ENCODE data around the gene GPC3.

Gene GPC3

GRCh38 chrX:133980406-133980805, 5.0 kb downstream of the GPC3 start:
- H3K4me3 ChIP-seq (ENCODE audit: low read depth, low read length): no peak overlapping the region
- no peak for DNase-seq (ENCODE audit: low read depth)
- no peak for TF ChIP-seq CTCF (IDR thresholded peaks at IDR 0.05; ENCODE audit: low read depth, low read length, missing control alignments)

GRCh38 chrX:133979641-133980230, 5.7 kb downstream of the GPC3 start:
- no peak overlapping the region for H3K4me3 ChIP-seq (ENCODE audit: low read depth, low read length)
- no peak for TF ChIP-seq CTCF (IDR thresholded peaks at IDR 0.05; ENCODE audit: low read depth, low read length, missing control alignments)
- DNase-seq (ENCODE audit: low read depth): no peak

- H3K4me3 ChIP-seq (ENCODE audit: low read depth, low read length): no peak overlapping the region
- DNase-seq (ENCODE audit: low read depth): no peak
- TF ChIP-seq CTCF (IDR thresholded peaks at IDR 0.05; ENCODE audit: low read depth, low read length, missing control alignments): no peak
These were observed 11.7 kb downstream of the GPC3 start for GRCh38 chrX:133973704-133974103.

- DNase-seq (ENCODE audit: low read depth): no peak
- TF ChIP-seq CTCF (IDR thresholded peaks at IDR 0.05; ENCODE audit: low read depth, low read length, missing control alignments): no peak
- H3K4me3 ChIP-seq (ENCODE audit: low read depth, low read length): no peak overlapping the region
These were observed 12.5 kb downstream of the GPC3 start for GRCh38 chrX:133972916-133973315.

GRCh38 chrX:133971586-133971985, 13.8 kb downstream of the GPC3 start:
- H3K4me3 ChIP-seq (ENCODE audit: low read depth, low read length): no peak overlapping the region
- DNase-seq (ENCODE audit: low read depth): no peak
- TF ChIP-seq CTCF (IDR thresholded peaks at IDR 0.05; ENCODE audit: low read depth, low read length, missing control alignments): no peak

- H3K4me3 ChIP-seq (ENCODE audit: low read depth, low read length): no peak overlapping the region
- no peak for DNase-seq (ENCODE audit: low read depth)
- no peak for TF ChIP-seq CTCF (IDR thresholded peaks at IDR 0.05; ENCODE audit: low read depth, low read length, missing control alignments)
These were observed 15.3 kb downstream of the GPC3 start for GRCh38 chrX:133970076-133970475.

GRCh38 chrX:133969191-133969590, 16.2 kb downstream of the GPC3 start:
- no peak overlapping the region for H3K4me3 ChIP-seq (ENCODE audit: low read depth, low read length)
- TF ChIP-seq CTCF (IDR thresholded peaks at IDR 0.05; ENCODE audit: low read depth, low read length, missing control alignments): no peak
- no peak for DNase-seq (ENCODE audit: low read depth)
